HepG2 (cell line): ENCODE results near the gene TSGA10. TPM values are rescaled to one million over a fixed set of nuclear protein-coding genes. Genes with fewer than 3 reads are reported as not detected.

Source experiments
- CAMTA2 ChIP-seq: sonication (generic); formaldehyde crosslinking; IDR thresholded peaks from 2 replicates; pipeline ENCODE4 v1.4.0; 2020; ENCODE audit warnings: mild to moderate bottlenecking, missing genetic modification reagents, borderline replicate concordance
- EZH2 ChIP-seq: conservative IDR thresholded peaks from 2 replicates; pipeline ENCODE4 v1.6.1; 2012; ENCODE audit warnings: mild to moderate bottlenecking, low read depth, low read length, moderate library complexity
- GABPA ChIP-seq, 2 experiments: IDR thresholded peaks; 2 replicates each; pipeline ENCODE4 v1.6.1; 2011 to 2016; ENCODE audit warnings: low read depth in 2 of 2, low read length in 1 of 2, missing biosample characterization in 1 of 2, missing genetic modification characterization in 1 of 2
- HOXD1 ChIP-seq: sonication (generic); formaldehyde crosslinking; IDR thresholded peaks from 2 replicates; pipeline ENCODE4 v1.5.0; 2020; ENCODE audit warnings: missing genetic modification reagents
- JUN ChIP-seq: sonication (generic); formaldehyde crosslinking; IDR thresholded peaks from 2 replicates; pipeline ENCODE4 v1.4.0; 2020; ENCODE audit warnings: mild to moderate bottlenecking, missing genetic modification reagents
- KDM4B ChIP-seq: sonication (generic); formaldehyde crosslinking; IDR thresholded peaks from 2 replicates; pipeline ENCODE4 v1.4.0; 2020; ENCODE audit warnings: missing genetic modification reagents
- MAFG ChIP-seq: sonication (generic); formaldehyde crosslinking; IDR thresholded peaks from 2 replicates; pipeline ENCODE4 v1.5.1; 2020; ENCODE audit warnings: mild to moderate bottlenecking, missing genetic modification reagents
- MBD4 ChIP-seq: IDR thresholded peaks from 2 replicates; pipeline ENCODE4 v1.6.1; 2012; ENCODE audit warnings: low read length, inconsistent platforms, borderline replicate concordance
- NFATC3 ChIP-seq: sonication (generic); formaldehyde crosslinking; IDR thresholded peaks from 2 replicates; pipeline ENCODE4 v1.5.1; 2020; ENCODE audit warnings: mild to moderate bottlenecking, missing genetic modification reagents
- SOX13 ChIP-seq, 3 experiments: fragments of 450-650 bp in 1 of 3; sonication (generic) in 1 of 3; formaldehyde crosslinking in 1 of 3; IDR thresholded peaks in 2 of 3; conservative IDR thresholded peaks in 1 of 3; 2 replicates each; pipeline versions ENCODE4 v1.5.0 to v1.6.1; 2016 to 2020; ENCODE audit warnings: antibody characterized with exemption in 1 of 3, mild to moderate bottlenecking in 1 of 3, missing compliant biosample characterization in 1 of 3, missing genetic modification reagents in 1 of 3, moderate library complexity in 1 of 3
- TBL1XR1 ChIP-seq: fragments of 150-350 bp; IDR thresholded peaks from 2 replicates; pipeline ENCODE4 v1.6.1; 2014; ENCODE audit warnings: borderline replicate concordance, low read length; ENCODE audit not compliant: partially characterized antibody
- U2AF2 ChIP-seq: fragments of 200-400 bp; formaldehyde crosslinking; IDR thresholded peaks from 2 replicates; pipeline ENCODE4 v1.6.1; 2017; ENCODE audit warnings: low read depth, mild to moderate bottlenecking, low read length
- ZC3H4 ChIP-seq: sonication (generic); formaldehyde crosslinking; IDR thresholded peaks from 2 replicates; pipeline ENCODE4 v1.4.0; 2020; ENCODE audit warnings: missing genetic modification reagents, borderline replicate concordance
- ZFP36 ChIP-seq: fragments of 150-350 bp; IDR thresholded peaks from 2 replicates; pipeline ENCODE4 v1.6.1; 2018; ENCODE audit warnings: borderline replicate concordance, low read length, low read depth; ENCODE audit not compliant: partially characterized antibody
- ZKSCAN1 ChIP-seq: fragments of 150-350 bp; IDR thresholded peaks from 2 replicates; pipeline ENCODE4 v1.6.1; 2014; ENCODE audit warnings: low read length
- ZNF331 ChIP-seq: sonication (generic); formaldehyde crosslinking; IDR thresholded peaks from 2 replicates; pipeline ENCODE4 v1.4.0; 2020; ENCODE audit warnings: missing genetic modification reagents
- ZNF44 ChIP-seq: sonication (generic); formaldehyde crosslinking; IDR thresholded peaks from 2 replicates; pipeline ENCODE4 v1.5.1; 2020; ENCODE audit warnings: mild to moderate bottlenecking, missing genetic modification reagents
- ZNF564 ChIP-seq: sonication (generic); formaldehyde crosslinking; IDR thresholded peaks from 2 replicates; pipeline ENCODE4 v1.8.1; 2023; ENCODE audit warnings: mild to moderate bottlenecking, missing genetic modification reagents
- ZNF629 ChIP-seq: sonication (generic); formaldehyde crosslinking; conservative IDR thresholded peaks from 2 replicates; pipeline ENCODE4 v1.5.0; 2020; ENCODE audit warnings: missing genetic modification reagents
- polyA plus RNA-seq, 8 experiments: library from polyadenylated mRNA; depleted of rRNA in 3 of 8; stranded (reverse) in 7 of 8; unstranded in 1 of 8; fragments of >200 nt; fragmentation: Illumina TruSeq in 4 of 8; extraction: Trizol in 4 of 8; gene quantifications; 2 replicates each; pipeline versions ENCODE4 v1.2.1 to v1.2.3, GENCODE V29; 2011 to 2016; ENCODE audit warnings: low read depth in 4 of 8, missing spikeins in 1 of 8, mixed read lengths in 1 of 8; ENCODE audit not compliant: insufficient read depth in 1 of 8
- total RNA-seq, 5 experiments: library from RNA; depleted of rRNA; stranded (reverse); fragments of >200 nt; fragmentation: Illumina TruSeq; extraction: Trizol; gene quantifications; 2 replicates each; pipeline ENCODE4 v1.2.3, GENCODE V29; 2016; ENCODE audit warnings: low read depth in 1 of 5
- TF ChIP-seq, protein P1 (sequence below): sonication (generic); formaldehyde crosslinking; IDR thresholded peaks from 2 replicates; pipeline ENCODE4 v1.8.1; 2022; ENCODE audit warnings: mild to moderate bottlenecking, missing genetic modification reagents
- TF ChIP-seq, protein P2 (sequence below): sonication (generic); formaldehyde crosslinking; IDR thresholded peaks from 2 replicates; pipeline ENCODE4 v1.4.0; 2020; ENCODE audit warnings: missing genetic modification reagents, borderline replicate concordance
- TF ChIP-seq, protein P3 (sequence below): sonication (generic); formaldehyde crosslinking; IDR thresholded peaks from 2 replicates; pipeline ENCODE4 v1.4.0; 2020; ENCODE audit warnings: missing genetic modification reagents

The TSGA10 gene
- total and polyA plus RNA-seq, 2 of the 13 experiments (the other 11 are each of a cell fraction or from before 2014, with no cell fraction given), result 4.7 to 13.1 TPM

DNA sequence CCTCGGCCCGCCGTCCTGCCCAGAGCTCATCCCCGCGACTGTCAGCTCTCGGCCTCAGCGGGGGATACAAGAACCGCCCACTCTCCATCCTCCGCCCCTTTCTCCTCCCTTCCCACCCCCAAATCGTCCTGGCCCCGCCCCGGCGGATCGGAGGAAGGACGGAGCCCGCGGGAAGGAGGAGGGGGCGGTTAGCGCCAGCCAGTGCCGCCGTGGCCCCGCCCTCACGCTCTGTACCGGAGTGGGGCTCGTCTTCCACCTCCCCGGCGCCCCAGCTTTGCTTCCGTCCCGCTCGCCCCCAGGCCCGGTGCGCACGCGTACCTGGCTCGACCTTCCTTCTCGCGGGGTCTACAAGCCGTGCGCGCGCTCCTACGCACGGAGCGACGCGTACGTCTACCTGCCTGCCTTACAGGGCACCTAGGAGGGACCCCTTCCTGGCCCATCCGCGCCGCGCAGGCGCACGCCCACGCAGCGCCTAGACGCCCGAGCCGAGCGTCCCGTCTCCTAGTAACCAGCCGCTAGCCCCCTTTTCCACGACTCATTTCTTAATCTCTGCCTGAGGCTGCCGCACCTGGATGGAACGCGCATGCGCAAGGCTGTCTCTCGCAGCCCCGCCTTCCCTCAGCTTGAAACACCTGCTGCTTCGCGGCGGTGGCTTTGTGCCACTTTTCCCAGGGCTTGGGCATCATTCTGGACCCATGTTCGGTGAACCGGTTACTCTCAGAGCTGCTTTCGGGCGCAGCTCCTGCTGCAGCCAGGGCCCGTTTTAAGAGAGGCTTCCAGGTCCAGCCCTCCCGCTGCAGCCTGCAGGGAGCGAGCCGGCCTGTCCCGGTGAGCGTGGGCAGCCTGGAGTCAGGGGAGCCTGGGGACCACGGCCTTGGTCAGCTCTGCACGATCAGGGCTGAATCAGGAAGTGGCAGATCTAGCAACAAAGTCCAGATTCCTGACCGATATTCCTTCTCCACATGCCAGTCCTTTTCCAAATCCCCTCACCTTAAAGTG, 13.3 kb downstream of the TSGA10 start, which contains the start of gene C2orf15 (continued):
- TF ChIP-seq TBL1XR1, result peak; percentile 20
- TF ChIP-seq HOXD1, result peak; percentile 79; the same call in 1 of the 2 replicates
- no peak for TF ChIP-seq JUN (CRISPR knock-in tag)
- no peak for TF ChIP-seq EZH2
- TF ChIP-seq ZNF331 (CRISPR knock-in tag), result peak; percentile 33; the same call in 1 of the 2 replicates
- no peak; the same call in none of the 2 replicates for TF ChIP-seq ZNF564 (CRISPR knock-in tag)
- TF ChIP-seq CAMTA2 (CRISPR knock-in tag), result peak; percentile 99
- peak; percentile 87; the same call in 1 of the 2 replicates for TF ChIP-seq ZNF44 (CRISPR knock-in tag)
- TF ChIP-seq ZFP36, result no peak
- peak; percentile 71 for TF ChIP-seq NFATC3
- TF ChIP-seq GABPA (IDR thresholded peaks at IDR 0.05; ENCODE audit: low read depth, low read length), result peak; percentile 34; the same call in 1 of the 2 replicates
- peak; percentile 48 for TF ChIP-seq GABPA (CRISPR knock-in tag; IDR thresholded peaks at IDR 0.05; ENCODE audit: low read depth)
- peak; percentile 50; the same call in 1 of the 2 replicates for TF ChIP-seq ZC3H4 (CRISPR knock-in tag)
- TF ChIP-seq, protein P1, sequence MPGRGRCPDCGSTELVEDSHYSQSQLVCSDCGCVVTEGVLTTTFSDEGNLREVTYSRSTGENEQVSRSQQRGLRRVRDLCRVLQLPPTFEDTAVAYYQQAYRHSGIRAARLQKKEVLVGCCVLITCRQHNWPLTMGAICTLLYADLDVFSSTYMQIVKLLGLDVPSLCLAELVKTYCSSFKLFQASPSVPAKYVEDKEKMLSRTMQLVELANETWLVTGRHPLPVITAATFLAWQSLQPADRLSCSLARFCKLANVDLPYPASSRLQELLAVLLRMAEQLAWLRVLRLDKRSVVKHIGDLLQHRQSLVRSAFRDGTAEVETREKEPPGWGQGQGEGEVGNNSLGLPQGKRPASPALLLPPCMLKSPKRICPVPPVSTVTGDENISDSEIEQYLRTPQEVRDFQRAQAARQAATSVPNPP (CRISPR knock-in tag), result no peak; the same call in 1 of the 2 replicates
- peak; percentile 38; the same call in 1 of the 2 replicates for TF ChIP-seq KDM4B (CRISPR knock-in tag)
- TF ChIP-seq SOX13 (IDR thresholded peaks at IDR 0.05), result no peak
- TF ChIP-seq SOX13 (CRISPR knock-in tag; conservative IDR thresholded peaks at IDR 0.05 in 1 of 2, IDR thresholded peaks at IDR 0.05 in 1 of 2), result peak in 1 of 2 experiments; percentile 26; a peak in 1 of 4 replicates
- TF ChIP-seq U2AF2, result no peak
- no peak for TF ChIP-seq MBD4
- no peak for TF ChIP-seq ZKSCAN1
- TF ChIP-seq, protein P2, sequence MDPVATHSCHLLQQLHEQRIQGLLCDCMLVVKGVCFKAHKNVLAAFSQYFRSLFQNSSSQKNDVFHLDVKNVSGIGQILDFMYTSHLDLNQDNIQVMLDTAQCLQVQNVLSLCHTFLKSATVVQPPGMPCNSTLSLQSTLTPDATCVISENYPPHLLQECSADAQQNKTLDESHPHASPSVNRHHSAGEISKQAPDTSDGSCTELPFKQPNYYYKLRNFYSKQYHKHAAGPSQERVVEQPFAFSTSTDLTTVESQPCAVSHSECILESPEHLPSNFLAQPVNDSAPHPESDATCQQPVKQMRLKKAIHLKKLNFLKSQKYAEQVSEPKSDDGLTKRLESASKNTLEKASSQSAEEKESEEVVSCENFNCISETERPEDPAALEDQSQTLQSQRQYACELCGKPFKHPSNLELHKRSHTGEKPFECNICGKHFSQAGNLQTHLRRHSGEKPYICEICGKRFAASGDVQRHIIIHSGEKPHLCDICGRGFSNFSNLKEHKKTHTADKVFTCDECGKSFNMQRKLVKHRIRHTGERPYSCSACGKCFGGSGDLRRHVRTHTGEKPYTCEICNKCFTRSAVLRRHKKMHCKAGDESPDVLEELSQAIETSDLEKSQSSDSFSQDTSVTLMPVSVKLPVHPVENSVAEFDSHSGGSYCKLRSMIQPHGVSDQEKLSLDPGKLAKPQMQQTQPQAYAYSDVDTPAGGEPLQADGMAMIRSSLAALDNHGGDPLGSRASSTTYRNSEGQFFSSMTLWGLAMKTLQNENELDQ (CRISPR knock-in tag), result no peak
- no peak for TF ChIP-seq MAFG
- no peak for TF ChIP-seq ZNF629 (CRISPR knock-in tag)
- TF ChIP-seq, protein P3, sequence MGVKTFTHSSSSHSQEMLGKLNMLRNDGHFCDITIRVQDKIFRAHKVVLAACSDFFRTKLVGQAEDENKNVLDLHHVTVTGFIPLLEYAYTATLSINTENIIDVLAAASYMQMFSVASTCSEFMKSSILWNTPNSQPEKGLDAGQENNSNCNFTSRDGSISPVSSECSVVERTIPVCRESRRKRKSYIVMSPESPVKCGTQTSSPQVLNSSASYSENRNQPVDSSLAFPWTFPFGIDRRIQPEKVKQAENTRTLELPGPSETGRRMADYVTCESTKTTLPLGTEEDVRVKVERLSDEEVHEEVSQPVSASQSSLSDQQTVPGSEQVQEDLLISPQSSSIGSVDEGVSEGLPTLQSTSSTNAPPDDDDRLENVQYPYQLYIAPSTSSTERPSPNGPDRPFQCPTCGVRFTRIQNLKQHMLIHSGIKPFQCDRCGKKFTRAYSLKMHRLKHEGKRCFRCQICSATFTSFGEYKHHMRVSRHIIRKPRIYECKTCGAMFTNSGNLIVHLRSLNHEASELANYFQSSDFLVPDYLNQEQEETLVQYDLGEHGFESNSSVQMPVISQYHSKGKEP (CRISPR knock-in tag), result no peak; the same call in 1 of the 2 replicates
